Measurements from ENCODE around the gene ASGR1.

Gene ASGR1

GRCh38 chr17:7176107-7176840, 2.9 kb downstream of the ASGR1 start (continued):
- TF ChIP-seq ZNF488 (tag by site-specific recombination; IDR thresholded peaks at IDR 0.05) (0 out of 2 replicates have a peak, but pooled peaks have one; percentile 7), ZNF701 (tag by site-specific recombination; IDR thresholded peaks at IDR 0.05) (peak; percentile 73), ZNF311 (tag by site-specific recombination; IDR thresholded peaks at IDR 0.05; ENCODE audit: borderline replicate concordance) (peak; percentile 96; the same call in 1 of the 2 replicates), ZBTB20 (tag by site-specific recombination; IDR thresholded peaks at IDR 0.05) (no peak; the same call in 1 of the 2 replicates), ZNF473 (tag by site-specific recombination; IDR thresholded peaks at IDR 0.05) (peak; percentile 63), SETDB1 (IDR thresholded peaks at IDR 0.05; ENCODE audit: insufficient read length, low read length) (no peak), ZNF146 (tag by site-specific recombination; IDR thresholded peaks at IDR 0.05) (peak; percentile 7; the same call in 1 of the 2 replicates), YY2 (tag by site-specific recombination; IDR thresholded peaks at IDR 0.05) (peak; percentile 28), PATZ1 (tag by site-specific recombination; IDR thresholded peaks at IDR 0.05) (no peak), ZBTB21 (tag by site-specific recombination; IDR thresholded peaks at IDR 0.05) (no peak), ZNF548 (tag by site-specific recombination; IDR thresholded peaks at IDR 0.05) (peak; percentile 18; the same call in 1 of the 2 replicates), ZNF645 (tag by site-specific recombination; IDR thresholded peaks at IDR 0.05) (peak; percentile 93), ZNF76 (tag by site-specific recombination; IDR thresholded peaks at IDR 0.05; ENCODE audit: borderline replicate concordance, low read depth) (peak; percentile 81), SP7 (tag by site-specific recombination; IDR thresholded peaks at IDR 0.05) (no peak), GLIS2 (tag by site-specific recombination; IDR thresholded peaks at IDR 0.05) (no peak), ZBTB1 (tag by site-specific recombination; IDR thresholded peaks at IDR 0.05) (no peak), ZBTB10 (tag by site-specific recombination; IDR thresholded peaks at IDR 0.05) (0 out of 2 replicates have a peak, but pooled peaks have one; percentile 33), ZNF660 (tag by site-specific recombination; IDR thresholded peaks at IDR 0.05) (no peak), PRDM1 (tag by site-specific recombination; IDR thresholded peaks at IDR 0.05) (peak; percentile 97), OVOL3 (tag by site-specific recombination; IDR thresholded peaks at IDR 0.05) (no peak)
- TF ChIP-seq, protein P1, sequence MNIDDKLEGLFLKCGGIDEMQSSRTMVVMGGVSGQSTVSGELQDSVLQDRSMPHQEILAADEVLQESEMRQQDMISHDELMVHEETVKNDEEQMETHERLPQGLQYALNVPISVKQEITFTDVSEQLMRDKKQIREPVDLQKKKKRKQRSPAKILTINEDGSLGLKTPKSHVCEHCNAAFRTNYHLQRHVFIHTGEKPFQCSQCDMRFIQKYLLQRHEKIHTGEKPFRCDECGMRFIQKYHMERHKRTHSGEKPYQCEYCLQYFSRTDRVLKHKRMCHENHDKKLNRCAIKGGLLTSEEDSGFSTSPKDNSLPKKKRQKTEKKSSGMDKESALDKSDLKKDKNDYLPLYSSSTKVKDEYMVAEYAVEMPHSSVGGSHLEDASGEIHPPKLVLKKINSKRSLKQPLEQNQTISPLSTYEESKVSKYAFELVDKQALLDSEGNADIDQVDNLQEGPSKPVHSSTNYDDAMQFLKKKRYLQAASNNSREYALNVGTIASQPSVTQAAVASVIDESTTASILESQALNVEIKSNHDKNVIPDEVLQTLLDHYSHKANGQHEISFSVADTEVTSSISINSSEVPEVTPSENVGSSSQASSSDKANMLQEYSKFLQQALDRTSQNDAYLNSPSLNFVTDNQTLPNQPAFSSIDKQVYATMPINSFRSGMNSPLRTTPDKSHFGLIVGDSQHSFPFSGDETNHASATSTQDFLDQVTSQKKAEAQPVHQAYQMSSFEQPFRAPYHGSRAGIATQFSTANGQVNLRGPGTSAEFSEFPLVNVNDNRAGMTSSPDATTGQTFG (tag by site-specific recombination; IDR thresholded peaks at IDR 0.05; ENCODE audit: borderline replicate concordance) = peak; percentile 54
- TF ChIP-seq, protein P2, sequence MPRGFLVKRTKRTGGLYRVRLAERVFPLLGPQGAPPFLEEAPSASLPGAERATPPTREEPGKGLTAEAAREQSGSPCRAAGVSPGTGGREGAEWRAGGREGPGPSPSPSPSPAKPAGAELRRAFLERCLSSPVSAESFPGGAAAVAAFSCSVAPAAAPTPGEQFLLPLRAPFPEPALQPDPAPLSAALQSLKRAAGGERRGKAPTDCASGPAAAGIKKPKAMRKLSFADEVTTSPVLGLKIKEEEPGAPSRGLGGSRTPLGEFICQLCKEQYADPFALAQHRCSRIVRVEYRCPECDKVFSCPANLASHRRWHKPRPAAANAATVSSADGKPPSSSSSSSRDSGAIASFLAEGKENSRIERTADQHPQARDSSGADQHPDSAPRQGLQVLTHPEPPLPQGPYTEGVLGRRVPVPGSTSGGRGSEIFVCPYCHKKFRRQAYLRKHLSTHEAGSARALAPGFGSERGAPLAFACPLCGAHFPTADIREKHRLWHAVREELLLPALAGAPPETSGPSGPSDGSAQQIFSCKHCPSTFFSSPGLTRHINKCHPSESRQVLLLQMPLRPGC (tag by site-specific recombination; IDR thresholded peaks at IDR 0.05) = peak; percentile 7; the same call in 1 of the 2 replicates
- TF ChIP-seq, protein P3, sequence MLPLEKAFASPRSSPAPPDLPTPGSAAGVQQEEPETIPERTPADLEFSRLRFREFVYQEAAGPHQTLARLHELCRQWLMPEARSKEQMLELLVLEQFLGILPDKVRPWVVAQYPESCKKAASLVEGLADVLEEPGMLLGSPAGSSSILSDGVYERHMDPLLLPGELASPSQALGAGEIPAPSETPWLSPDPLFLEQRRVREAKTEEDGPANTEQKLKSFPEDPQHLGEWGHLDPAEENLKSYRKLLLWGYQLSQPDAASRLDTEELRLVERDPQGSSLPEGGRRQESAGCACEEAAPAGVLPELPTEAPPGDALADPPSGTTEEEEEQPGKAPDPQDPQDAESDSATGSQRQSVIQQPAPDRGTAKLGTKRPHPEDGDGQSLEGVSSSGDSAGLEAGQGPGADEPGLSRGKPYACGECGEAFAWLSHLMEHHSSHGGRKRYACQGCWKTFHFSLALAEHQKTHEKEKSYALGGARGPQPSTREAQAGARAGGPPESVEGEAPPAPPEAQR (tag by site-specific recombination; IDR thresholded peaks at IDR 0.05) = peak; percentile 19; the same call in 1 of the 2 replicates
- TF ChIP-seq, protein P4, sequence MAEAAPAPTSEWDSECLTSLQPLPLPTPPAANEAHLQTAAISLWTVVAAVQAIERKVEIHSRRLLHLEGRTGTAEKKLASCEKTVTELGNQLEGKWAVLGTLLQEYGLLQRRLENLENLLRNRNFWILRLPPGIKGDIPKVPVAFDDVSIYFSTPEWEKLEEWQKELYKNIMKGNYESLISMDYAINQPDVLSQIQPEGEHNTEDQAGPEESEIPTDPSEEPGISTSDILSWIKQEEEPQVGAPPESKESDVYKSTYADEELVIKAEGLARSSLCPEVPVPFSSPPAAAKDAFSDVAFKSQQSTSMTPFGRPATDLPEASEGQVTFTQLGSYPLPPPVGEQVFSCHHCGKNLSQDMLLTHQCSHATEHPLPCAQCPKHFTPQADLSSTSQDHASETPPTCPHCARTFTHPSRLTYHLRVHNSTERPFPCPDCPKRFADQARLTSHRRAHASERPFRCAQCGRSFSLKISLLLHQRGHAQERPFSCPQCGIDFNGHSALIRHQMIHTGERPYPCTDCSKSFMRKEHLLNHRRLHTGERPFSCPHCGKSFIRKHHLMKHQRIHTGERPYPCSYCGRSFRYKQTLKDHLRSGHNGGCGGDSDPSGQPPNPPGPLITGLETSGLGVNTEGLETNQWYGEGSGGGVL (tag by site-specific recombination; IDR thresholded peaks at IDR 0.05) = peak; percentile 61

Measured in HEK293 (cell line).